Measurements from ENCODE around the gene SOX15. TPM values are rescaled to one million over a fixed set of nuclear protein-coding genes. Genes with fewer than 3 reads are reported as not detected.

SOX15 gene
- total RNA-seq, 1 donor from 2014 or later, result 0.78 TPM

GRCh38 chr17:7556627-7557026 is 33.3 kb downstream of the SOX15 start:
- Mint-ChIP-seq H3K36me3 (ENCODE audit: unreplicated experiment) (no peaks in the 10 kb centered on the region), H3K4me1 (ENCODE audit: unreplicated experiment) (peaks cover 26% of the 10 kb centered on the region), H3K4me3 (ENCODE audit: unreplicated experiment) (no peak overlapping the region), H3K27me3 (ENCODE audit: unreplicated experiment) (no peaks in the 10 kb centered on the region), H3K9me3 (ENCODE audit: unreplicated experiment) (no peaks in the 10 kb centered on the region), H3K27ac (ENCODE audit: unreplicated experiment) (no peak overlapping the region)
- TF ChIP-seq, protein P1, sequence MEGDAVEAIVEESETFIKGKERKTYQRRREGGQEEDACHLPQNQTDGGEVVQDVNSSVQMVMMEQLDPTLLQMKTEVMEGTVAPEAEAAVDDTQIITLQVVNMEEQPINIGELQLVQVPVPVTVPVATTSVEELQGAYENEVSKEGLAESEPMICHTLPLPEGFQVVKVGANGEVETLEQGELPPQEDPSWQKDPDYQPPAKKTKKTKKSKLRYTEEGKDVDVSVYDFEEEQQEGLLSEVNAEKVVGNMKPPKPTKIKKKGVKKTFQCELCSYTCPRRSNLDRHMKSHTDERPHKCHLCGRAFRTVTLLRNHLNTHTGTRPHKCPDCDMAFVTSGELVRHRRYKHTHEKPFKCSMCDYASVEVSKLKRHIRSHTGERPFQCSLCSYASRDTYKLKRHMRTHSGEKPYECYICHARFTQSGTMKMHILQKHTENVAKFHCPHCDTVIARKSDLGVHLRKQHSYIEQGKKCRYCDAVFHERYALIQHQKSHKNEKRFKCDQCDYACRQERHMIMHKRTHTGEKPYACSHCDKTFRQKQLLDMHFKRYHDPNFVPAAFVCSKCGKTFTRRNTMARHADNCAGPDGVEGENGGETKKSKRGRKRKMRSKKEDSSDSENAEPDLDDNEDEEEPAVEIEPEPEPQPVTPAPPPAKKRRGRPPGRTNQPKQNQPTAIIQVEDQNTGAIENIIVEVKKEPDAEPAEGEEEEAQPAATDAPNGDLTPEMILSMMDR (IDR thresholded peaks at IDR 0.05), result no peak
- DNase-seq (ENCODE audit: extremely low spot score, unreplicated experiment), result no peak

DNA sequence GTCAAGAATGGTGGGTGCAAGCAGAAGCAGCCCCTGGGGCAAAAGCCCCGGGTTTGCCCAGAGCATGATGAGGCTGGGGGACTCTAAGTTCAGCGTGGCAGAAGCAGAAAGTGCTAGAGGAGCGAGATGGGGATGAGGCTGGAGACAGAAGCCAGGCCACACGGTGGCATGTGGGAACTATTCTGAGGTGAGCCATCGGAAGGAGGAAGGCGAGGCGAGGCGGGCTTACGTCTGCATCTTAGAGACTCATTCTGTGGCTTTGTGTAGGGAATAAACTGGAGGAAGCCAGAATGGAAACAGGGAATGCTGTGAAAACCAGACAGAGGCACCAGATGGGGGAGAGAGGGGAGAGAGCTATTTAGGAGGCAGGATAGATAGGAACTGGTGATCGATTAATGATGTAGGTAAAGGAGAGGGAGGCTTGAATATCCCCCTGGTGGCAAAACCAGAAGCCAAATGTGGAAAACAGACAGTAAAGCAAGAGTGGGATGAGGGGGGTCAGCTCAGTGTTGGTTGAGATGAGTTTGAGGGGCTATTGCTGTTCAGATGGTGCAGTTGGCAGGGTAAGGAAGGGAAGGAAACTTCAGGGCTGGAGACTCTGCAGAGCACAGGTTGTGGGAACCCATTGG is 34.5 kb downstream of the SOX15 start:
- TF ChIP-seq, protein P1 (IDR thresholded peaks at IDR 0.05), result peak; percentile 15
- no peaks in the 10 kb centered on the region for H3K36me3 Mint-ChIP-seq (ENCODE audit: unreplicated experiment)
- no peak overlapping the region for H3K27ac Mint-ChIP-seq (ENCODE audit: unreplicated experiment)

DNA sequence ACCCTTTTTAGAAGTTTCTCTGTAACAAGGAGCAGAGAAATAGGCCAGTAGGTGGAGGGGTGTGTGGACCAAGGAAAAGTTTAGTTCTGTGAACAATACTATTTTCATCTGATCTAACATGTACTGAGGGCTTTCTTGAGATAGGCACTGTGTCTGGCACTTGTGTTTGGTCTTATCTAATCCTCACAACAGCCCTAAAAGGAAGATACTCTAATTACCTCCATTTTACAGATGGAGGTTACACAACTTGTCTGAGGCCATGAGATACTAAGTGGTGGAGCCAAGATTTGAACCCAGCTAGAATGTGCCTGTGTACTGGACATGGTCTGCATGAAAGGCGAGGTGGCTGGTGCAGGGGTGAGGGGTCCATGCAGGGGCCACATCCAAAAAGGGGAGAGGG is 36.5 kb downstream of the SOX15 start:
- Mint-ChIP-seq H3K4me1 (ENCODE audit: unreplicated experiment) (peaks cover 18% of the 10 kb centered on the region), H3K9me3 (ENCODE audit: unreplicated experiment) (no peaks in the 10 kb centered on the region), H3K27ac (ENCODE audit: unreplicated experiment) (no peak overlapping the region), H3K36me3 (ENCODE audit: unreplicated experiment) (no peaks in the 10 kb centered on the region), H3K27me3 (ENCODE audit: unreplicated experiment) (no peaks in the 10 kb centered on the region), H3K4me3 (ENCODE audit: unreplicated experiment) (no peak overlapping the region)
- TF ChIP-seq, protein P1 (IDR thresholded peaks at IDR 0.05), result no peak
- no peak for DNase-seq (ENCODE audit: extremely low spot score, unreplicated experiment)

More for the DNA sequence above, 34.5 kb downstream of the SOX15 start:
- DNase-seq (ENCODE audit: extremely low spot score, unreplicated experiment), result no peak
- H3K27me3 Mint-ChIP-seq (ENCODE audit: unreplicated experiment), result no peaks in the 10 kb centered on the region
- no peaks in the 10 kb centered on the region for H3K9me3 Mint-ChIP-seq (ENCODE audit: unreplicated experiment)
- peaks cover 20% of the 10 kb centered on the region for H3K4me1 Mint-ChIP-seq (ENCODE audit: unreplicated experiment)
- no peak overlapping the region for H3K4me3 Mint-ChIP-seq (ENCODE audit: unreplicated experiment)

GRCh38 chr17:7552621-7553051 is 37.3 kb downstream of the SOX15 start:
- H3K4me1 Mint-ChIP-seq (ENCODE audit: unreplicated experiment), result peaks cover 14% of the 10 kb centered on the region
- H3K27ac Mint-ChIP-seq (ENCODE audit: unreplicated experiment), result no peak overlapping the region
- TF ChIP-seq, protein P1 (IDR thresholded peaks at IDR 0.05), result no peak
- H3K36me3 Mint-ChIP-seq (ENCODE audit: unreplicated experiment), result no peaks in the 10 kb centered on the region
- no peaks in the 10 kb centered on the region for H3K27me3 Mint-ChIP-seq (ENCODE audit: unreplicated experiment)
- H3K4me3 Mint-ChIP-seq (ENCODE audit: unreplicated experiment), result no peak overlapping the region
- no peaks in the 10 kb centered on the region for H3K9me3 Mint-ChIP-seq (ENCODE audit: unreplicated experiment)
- no peak for DNase-seq (ENCODE audit: extremely low spot score, unreplicated experiment)

GRCh38 chr17:7551396-7551795 is 38.5 kb downstream of the SOX15 start:
- H3K27ac Mint-ChIP-seq (ENCODE audit: unreplicated experiment), result no peak overlapping the region
- peaks cover 14% of the 10 kb centered on the region for H3K4me1 Mint-ChIP-seq (ENCODE audit: unreplicated experiment)
- no peak overlapping the region for H3K4me3 Mint-ChIP-seq (ENCODE audit: unreplicated experiment)
- DNase-seq (ENCODE audit: extremely low spot score, unreplicated experiment), result no peak
- no peaks in the 10 kb centered on the region for H3K27me3 Mint-ChIP-seq (ENCODE audit: unreplicated experiment)
- TF ChIP-seq, protein P1 (IDR thresholded peaks at IDR 0.05), result no peak
- H3K36me3 Mint-ChIP-seq (ENCODE audit: unreplicated experiment), result no peaks in the 10 kb centered on the region
- H3K9me3 Mint-ChIP-seq (ENCODE audit: unreplicated experiment), result no peaks in the 10 kb centered on the region
